CD4-positive, alpha-beta T cell (primary cell): Measurements from ENCODE around the gene PCDHGB1. TPM values are rescaled to one million over a fixed set of nuclear protein-coding genes. Genes with fewer than 3 reads are reported as not detected.
A peak's percentile ranks its signal among the peaks of the same experiment; 100 is the strongest.
"Not testable (repeated sequence)": the region's sequence is repeated elsewhere in the genome, so short reads cannot be mapped to it uniquely, and the experiment has no call there.

ENCODE experiments used
- ATAC-seq: fragments of 200-7000 bp; cut with Tn5 transposase; one replicate; pipeline ENCODE4 v1.10.0; 2022; ENCODE audit warnings: mild to moderate bottlenecking; ENCODE audit not compliant: poor library complexity
- CTCF ChIA-PET: fragments of 350-600 bp; sonication (Branson Sonifier 250); formaldehyde crosslinking; loops from one replicate; lab custom pipeline; 2021; ENCODE audit warnings: antibody characterized with exemption, inconsistent platforms; lab: Charles Lee
- POLR2A ChIA-PET: fragments of 350-600 bp; sonication (Branson Sonifier 250); formaldehyde crosslinking; loops from one replicate; lab custom pipeline; 2021; ENCODE audit warnings: antibody characterized with exemption, inconsistent platforms; lab: Charles Lee
- DNase-seq, 14 experiments: peaks; one replicate each; pipeline ENCODE4 v3.0.0-alpha.2; 2013 to 2020; ENCODE audit warnings: mixed read lengths in 2 of 14
- H3K27ac ChIP-seq, 2 donors: one replicate each; pipeline versions ENCODE4 v1.5.1 to v1.7.0; 2013; ENCODE audit warnings: low read length in 2 of 2, low read depth in 1 of 2, mild to moderate bottlenecking in 1 of 2
- H3K27me3 ChIP-seq, 2 experiments: 1 replicate in 1 of 2; 2 replicates in 1 of 2; pipeline versions ENCODE4 v1.6.1 to v1.7.0; 2013; ENCODE audit warnings: low read length in 2 of 2, control low read depth in 1 of 2, mild to moderate bottlenecking in 1 of 2, moderate library complexity in 1 of 2; ENCODE audit not compliant: insufficient read depth in 2 of 2, control insufficient read depth in 1 of 2
- H3K36me3 ChIP-seq: one replicate; pipeline ENCODE4 v1.6.1; 2013; ENCODE audit warnings: low read length, control low read depth; ENCODE audit not compliant: insufficient read depth
- H3K4me1 ChIP-seq: one replicate; pipeline ENCODE4 v1.6.1; 2013; ENCODE audit warnings: low read length, control low read depth; ENCODE audit not compliant: insufficient read depth
- H3K4me3 ChIP-seq: one replicate; pipeline ENCODE4 v1.5.1; 2013; ENCODE audit warnings: mild to moderate bottlenecking, low read length, moderate library complexity
- H3K9me3 ChIP-seq, 2 experiments: 1 replicate in 1 of 2; 2 replicates in 1 of 2; pipeline versions ENCODE4 v1.6.1 to v1.7.0; 2013; ENCODE audit warnings: low read length in 2 of 2, mild to moderate bottlenecking in 2 of 2, control low read depth in 1 of 2, moderate library complexity in 1 of 2; ENCODE audit not compliant: control insufficient read depth in 1 of 2, insufficient read depth in 1 of 2
- H3K27ac Mint-ChIP-seq: one replicate; pipeline ENCODE4 v1.8.0; 2020; ENCODE audit warnings: mixed read lengths
- H3K27me3 Mint-ChIP-seq: one replicate; pipeline ENCODE4 v1.8.0; 2021; ENCODE audit warnings: mixed read lengths
- H3K36me3 Mint-ChIP-seq: one replicate; pipeline ENCODE4 v1.8.0; 2021; ENCODE audit warnings: low read depth, mixed read lengths
- H3K4me1 Mint-ChIP-seq: one replicate; pipeline ENCODE4 v1.8.0; 2021; ENCODE audit warnings: low read depth, mixed read lengths
- H3K4me3 Mint-ChIP-seq: one replicate; pipeline ENCODE4 v1.8.0; 2020; ENCODE audit warnings: mild to moderate bottlenecking, mixed read lengths
- H3K9me3 Mint-ChIP-seq: one replicate; pipeline ENCODE4 v1.8.0; 2020; ENCODE audit warnings: mixed read lengths
- intact Hi-C, 2 experiments: fragments of 100-400 bp; cut with DNase I in 1 of 2; cut with micrococcal nuclease in 1 of 2; formaldehyde crosslinking; loops; one replicate each; pipeline versions ENCODE4 v1.15.1 to v1.9.0; 2023 to 2025; cut with DNase I, micrococcal nuclease
- total RNA-seq, 174 experiments: library from RNA in 2 of 174; stranded (reverse) in 2 of 174; gene quantifications; one replicate each; pipeline ENCODE4 v1.2.3 and lab custom pipeline; 2021 to 2026
- TF ChIP-seq, protein P1 (sequence below): fragments of 200-600 bp; IDR thresholded peaks from one replicate; pipeline ENCODE4 v1.8.0; 2022; ENCODE audit warnings: antibody characterized with exemption, mild to moderate bottlenecking

The PCDHGB1 gene
- total RNA-seq, 2 experiments from 2014 or later = 0.05 TPM; not detected in 1

- no peak for ATAC-seq
- peak within 1 kb of the TSS; percentile 27 for H3K4me3 Mint-ChIP-seq
- TF ChIP-seq, protein P1, sequence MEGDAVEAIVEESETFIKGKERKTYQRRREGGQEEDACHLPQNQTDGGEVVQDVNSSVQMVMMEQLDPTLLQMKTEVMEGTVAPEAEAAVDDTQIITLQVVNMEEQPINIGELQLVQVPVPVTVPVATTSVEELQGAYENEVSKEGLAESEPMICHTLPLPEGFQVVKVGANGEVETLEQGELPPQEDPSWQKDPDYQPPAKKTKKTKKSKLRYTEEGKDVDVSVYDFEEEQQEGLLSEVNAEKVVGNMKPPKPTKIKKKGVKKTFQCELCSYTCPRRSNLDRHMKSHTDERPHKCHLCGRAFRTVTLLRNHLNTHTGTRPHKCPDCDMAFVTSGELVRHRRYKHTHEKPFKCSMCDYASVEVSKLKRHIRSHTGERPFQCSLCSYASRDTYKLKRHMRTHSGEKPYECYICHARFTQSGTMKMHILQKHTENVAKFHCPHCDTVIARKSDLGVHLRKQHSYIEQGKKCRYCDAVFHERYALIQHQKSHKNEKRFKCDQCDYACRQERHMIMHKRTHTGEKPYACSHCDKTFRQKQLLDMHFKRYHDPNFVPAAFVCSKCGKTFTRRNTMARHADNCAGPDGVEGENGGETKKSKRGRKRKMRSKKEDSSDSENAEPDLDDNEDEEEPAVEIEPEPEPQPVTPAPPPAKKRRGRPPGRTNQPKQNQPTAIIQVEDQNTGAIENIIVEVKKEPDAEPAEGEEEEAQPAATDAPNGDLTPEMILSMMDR = no peak
- no peaks in the 10 kb centered on the region for H3K36me3 ChIP-seq
- H3K9me3 ChIP-seq = peaks cover 40 to 58% of the 10 kb centered on the region in 2 experiments
- peak in 4 of 14 experiments; percentile 11 to 34 (median 24) for DNase-seq
- peaks cover 18% of the 10 kb centered on the region for H3K9me3 Mint-ChIP-seq
- no peak within 1 kb of the TSS for H3K27ac ChIP-seq
- no peaks in the 10 kb centered on the region for H3K4me1 Mint-ChIP-seq
- CTCF ChIA-PET = interaction anchor here (1.0 to 1.7 kb wide), 3 partner anchors 24 to 220 kb away, joined by 3 to 6 read pairs (median 4); partner anchors contain the start of gene TAF7
- H3K27me3 ChIP-seq = peaks cover 61 to 62% of the 10 kb centered on the region in 2 experiments
- no peaks in the 10 kb centered on the region for H3K4me1 ChIP-seq
- peak within 1 kb of the TSS; percentile 9 for H3K4me3 ChIP-seq
- H3K27ac Mint-ChIP-seq = no peak within 1 kb of the TSS
- intact Hi-C loops = no loop called here
- peaks cover 87% of the 10 kb centered on the region for H3K27me3 Mint-ChIP-seq
- POLR2A ChIA-PET = interaction anchor here (1.1 kb wide), 1 partner anchor 23 kb away, joined by 5 read pairs; the partner anchor contains the start of gene TAF7
- H3K36me3 Mint-ChIP-seq = peaks cover 41% of the 10 kb centered on the region
Observed at GRCh38 chr5:141343242-141343952, 6.5 kb upstream of the PCDHGB1 start, which contains the start of gene PCDHGA3. PCDHGA3 (plus strand) TSS chr5:141343829; CDS start chr5:141344034, 205 bp downstream.

DNA sequence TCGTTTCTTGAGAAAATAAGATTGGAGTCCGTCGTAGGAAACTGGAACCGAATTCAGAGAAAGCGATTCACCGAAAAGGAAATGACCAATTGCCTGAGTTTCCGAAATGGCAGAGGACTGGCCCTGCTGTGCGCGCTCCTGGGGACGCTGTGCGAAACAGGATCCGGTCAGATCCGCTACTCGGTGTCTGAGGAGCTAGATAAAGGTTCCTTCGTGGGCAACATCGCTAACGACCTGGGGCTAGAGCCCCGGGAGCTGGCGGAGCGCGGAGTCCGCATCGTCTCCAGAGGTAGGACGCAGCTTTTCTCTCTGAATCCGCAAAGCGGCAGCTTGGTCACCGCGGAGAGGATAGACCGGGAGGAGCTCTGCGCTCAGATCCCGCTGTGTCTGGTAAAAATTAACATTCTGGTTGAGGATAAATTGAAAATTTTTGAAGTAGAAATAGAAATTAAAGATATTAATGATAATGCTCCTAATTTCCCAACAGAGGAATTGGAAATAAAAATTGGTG is 5.9 kb upstream of the PCDHGB1 start:
- peaks cover 59 to 61% of the 10 kb centered on the region in 2 experiments for H3K27me3 ChIP-seq
- H3K27me3 Mint-ChIP-seq = peaks cover 87% of the 10 kb centered on the region
- ATAC-seq = no peak
- H3K9me3 Mint-ChIP-seq = peaks cover 18% of the 10 kb centered on the region
- ChIA-PET CTCF (interaction anchor here (1.5 kb wide), 1 partner anchor 220 kb away, joined by 4 read pairs; no protein-coding TSS in a partner anchor), POLR2A (interaction anchor here (1.1 kb wide), 1 partner anchor 24 kb away, joined by 5 read pairs; the partner anchor contains the start of gene TAF7)
- peaks cover 41% of the 10 kb centered on the region for H3K36me3 Mint-ChIP-seq
- no peaks in the 10 kb centered on the region for H3K4me1 ChIP-seq
- H3K36me3 ChIP-seq = no peaks in the 10 kb centered on the region
- peaks cover 34 to 53% of the 10 kb centered on the region in 2 experiments for H3K9me3 ChIP-seq
- H3K4me3 Mint-ChIP-seq = peak overlapping the region; percentile 27
- H3K4me1 Mint-ChIP-seq = no peaks in the 10 kb centered on the region
- no peak for DNase-seq
- intact Hi-C loops = no loop called here
- peak overlapping the region; percentile 9 for H3K4me3 ChIP-seq
- TF ChIP-seq, protein P1 = no peak
- H3K27ac Mint-ChIP-seq = no peak overlapping the region
- no peak overlapping the region for H3K27ac ChIP-seq

- Mint-ChIP-seq H3K27ac (no peak overlapping the region), H3K36me3 (peaks cover 44% of the 10 kb centered on the region), H3K4me3 (no peak overlapping the region), H3K27me3 (peaks cover 90% of the 10 kb centered on the region), H3K9me3 (peaks cover 19% of the 10 kb centered on the region), H3K4me1 (no peaks in the 10 kb centered on the region)
- no peak overlapping the region for H3K4me3 ChIP-seq
- intact Hi-C loops = no loop called here
- peaks cover 2% of the 10 kb centered on the region for H3K4me1 ChIP-seq
- ChIA-PET POLR2A (no interaction called here), CTCF (no interaction called here)
- H3K36me3 ChIP-seq = no peaks in the 10 kb centered on the region
- peaks cover 55 to 65% of the 10 kb centered on the region in 2 experiments for H3K27me3 ChIP-seq
- ATAC-seq (no peak), DNase-seq (no peak)
- TF ChIP-seq, protein P1 = no peak
- H3K9me3 ChIP-seq = peaks cover 28 to 47% of the 10 kb centered on the region in 2 experiments
- H3K27ac ChIP-seq = no peak overlapping the region
Observed at GRCh38 chr5:141345327-141345726, 4.6 kb upstream of the PCDHGB1 start.

DNA sequence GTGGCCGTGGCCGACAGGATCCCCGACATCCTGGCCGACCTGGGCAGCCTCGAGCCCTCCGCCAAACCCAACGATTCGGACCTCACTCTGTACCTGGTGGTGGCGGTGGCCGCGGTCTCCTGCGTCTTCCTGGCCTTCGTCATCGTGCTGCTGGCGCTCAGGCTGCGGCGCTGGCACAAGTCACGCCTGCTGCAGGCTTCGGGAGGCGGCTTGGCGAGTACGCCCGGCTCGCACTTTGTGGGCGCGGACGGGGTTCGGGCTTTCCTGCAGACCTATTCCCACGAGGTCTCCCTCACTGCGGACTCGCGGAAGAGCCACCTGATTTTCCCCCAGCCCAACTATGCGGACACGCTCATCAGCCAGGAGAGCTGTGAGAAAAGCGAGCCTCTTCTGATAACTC is 3.9 kb upstream of the PCDHGB1 start:
- H3K27ac Mint-ChIP-seq, POLR2A ChIA-PET, H3K4me3 Mint-ChIP-seq, ATAC-seq, H3K4me3 ChIP-seq, H3K4me1 ChIP-seq, H3K36me3 ChIP-seq, H3K4me1 Mint-ChIP-seq, H3K27ac ChIP-seq, CTCF ChIA-PET, DNase-seq, intact Hi-C loops: not testable (repeated sequence)
- Mint-ChIP-seq H3K36me3 (peaks cover 43% of the 10 kb centered on the region), H3K9me3 (peaks cover 21% of the 10 kb centered on the region), H3K27me3 (peaks cover 94% of the 10 kb centered on the region)
- Histone ChIP-seq H3K27me3 (peaks cover 60 to 72% of the 10 kb centered on the region in 2 experiments), H3K9me3 (peaks cover 33 to 45% of the 10 kb centered on the region in 2 experiments)
